GM21390 (cell line): ENCODE measurements around the gene TCEAL9.
"Not testable (repeated sequence)": the region's sequence is repeated elsewhere in the genome, so short reads cannot be mapped to it uniquely, and the experiment has no call there.

Source experiments
- ATAC-seq: cut with Tn5 transposase; IDR thresholded peaks from one replicate; pipeline ENCODE4 v1.9.1; 2021; ENCODE audit not compliant: unreplicated experiment

TCEAL9 gene

GRCh38 chrX:103372886-103373285 lies 16.6 kb downstream of the TCEAL9 start:
- no peak for ATAC-seq

DNA sequence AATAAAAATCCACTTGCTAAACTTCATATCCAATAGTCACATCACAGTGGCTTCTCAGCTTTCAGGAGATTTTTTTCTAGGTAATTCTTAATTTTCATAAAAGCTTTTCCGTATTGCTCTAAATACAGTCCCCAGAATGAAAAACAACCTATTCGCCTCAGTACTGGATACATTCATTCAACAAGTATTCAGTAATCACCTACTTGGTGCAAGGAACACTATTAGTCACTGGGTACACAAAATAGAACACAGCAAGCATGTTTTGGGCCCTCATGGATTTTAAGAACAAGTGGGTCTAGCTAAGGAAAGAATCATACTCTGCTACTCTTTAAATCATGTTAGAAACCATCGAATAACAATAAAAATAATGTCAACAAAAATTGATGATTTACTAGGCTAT lies 17.3 kb downstream of the TCEAL9 start:
- no peak for ATAC-seq

GRCh38 chrX:103376118-103376978 lies 20.0 kb downstream of the TCEAL9 start, which contains the start of gene BEX3:
Gene BEX3 (plus strand): TSS chrX:103376538. CDS start chrX:103377522, 984 bp downstream.
- ATAC-seq = no peak

DNA sequence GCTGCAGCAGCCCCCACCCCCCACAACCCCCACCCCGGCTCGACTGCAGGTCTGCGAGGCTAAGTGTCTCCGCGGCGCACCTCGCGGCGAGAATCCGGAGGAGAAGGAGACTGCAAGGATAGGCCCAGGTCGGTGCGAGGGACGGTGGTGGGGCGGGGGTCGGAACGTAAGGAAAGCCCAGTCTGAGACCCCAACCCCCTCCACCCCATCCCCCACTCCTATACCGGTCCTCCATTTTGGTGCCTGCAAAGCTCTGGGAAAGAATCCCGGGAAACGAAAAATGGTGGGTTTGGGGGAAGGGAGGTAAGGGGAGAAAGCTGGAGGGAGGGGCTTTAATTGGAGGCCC lies 20.6 kb downstream of the TCEAL9 start:
- ATAC-seq = no peak

- ATAC-seq = no peak
These were observed 22.7 kb downstream of the TCEAL9 start for GRCh38 chrX:103378990-103379389.

- no peak for ATAC-seq
These were observed 26.6 kb downstream of the TCEAL9 start for GRCh38 chrX:103382877-103383276.

DNA sequence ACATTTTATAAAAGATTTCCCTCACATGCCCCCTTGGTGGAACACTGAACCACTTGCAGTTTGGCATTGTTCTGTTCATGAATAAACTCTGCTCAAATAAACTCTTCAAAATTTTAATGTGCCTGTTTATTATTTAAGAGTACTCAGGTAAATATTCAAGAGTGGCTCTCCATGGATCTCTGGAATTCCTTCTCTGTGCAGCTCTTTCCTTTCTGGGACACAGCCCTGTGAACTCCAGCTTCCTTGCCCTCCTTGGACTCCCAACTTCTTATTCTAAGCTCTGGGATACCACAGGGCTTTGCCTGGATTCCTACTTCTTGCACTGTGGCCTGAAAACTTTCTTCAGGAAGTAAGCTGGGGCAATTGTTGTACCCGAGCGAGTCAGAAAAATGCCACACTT lies 28.4 kb downstream of the TCEAL9 start:
- ATAC-seq = no peak

- not testable (repeated sequence) for ATAC-seq
These were observed 29.1 kb downstream of the TCEAL9 start for GRCh38 chrX:103385283-103385830.

DNA sequence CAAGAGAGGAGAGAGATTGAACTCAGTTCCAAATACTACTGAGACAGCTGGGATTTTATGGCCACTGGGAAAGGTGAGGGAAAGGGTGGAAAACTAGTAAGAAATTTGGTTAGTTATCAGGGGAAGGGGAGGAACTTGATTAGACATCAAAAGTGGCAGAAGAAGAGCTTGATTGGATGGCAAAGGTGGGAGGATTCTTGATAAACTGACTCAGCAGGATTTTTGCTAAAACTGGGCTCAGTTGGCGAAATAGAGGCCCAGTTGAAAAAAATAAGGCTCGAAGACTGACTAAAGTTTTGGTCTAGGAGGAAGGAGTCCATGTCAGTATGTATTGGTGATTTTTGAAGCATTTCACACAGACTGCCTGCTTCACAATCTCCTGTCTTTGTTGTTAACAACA lies 30.0 kb downstream of the TCEAL9 start:
- ATAC-seq = no peak

DNA sequence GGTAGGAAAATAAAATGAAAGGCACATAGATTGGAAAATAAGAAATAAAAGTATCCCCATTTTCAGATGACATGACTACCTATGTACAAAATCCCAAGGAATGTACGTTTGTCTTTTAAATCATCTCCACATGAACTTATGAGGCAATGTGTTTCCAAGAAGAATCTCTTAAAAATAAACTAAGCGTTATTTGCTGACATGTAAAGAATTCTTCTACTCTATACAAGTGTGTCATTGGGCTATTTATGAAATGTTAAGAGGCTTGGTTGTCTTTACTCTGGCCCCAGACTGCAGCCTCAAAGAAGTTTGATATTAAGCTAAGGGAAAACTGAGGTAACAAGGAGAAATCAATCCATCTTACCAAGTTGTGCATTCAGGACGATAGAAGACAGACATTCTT lies 37.2 kb downstream of the TCEAL9 start:
- no peak for ATAC-seq

DNA sequence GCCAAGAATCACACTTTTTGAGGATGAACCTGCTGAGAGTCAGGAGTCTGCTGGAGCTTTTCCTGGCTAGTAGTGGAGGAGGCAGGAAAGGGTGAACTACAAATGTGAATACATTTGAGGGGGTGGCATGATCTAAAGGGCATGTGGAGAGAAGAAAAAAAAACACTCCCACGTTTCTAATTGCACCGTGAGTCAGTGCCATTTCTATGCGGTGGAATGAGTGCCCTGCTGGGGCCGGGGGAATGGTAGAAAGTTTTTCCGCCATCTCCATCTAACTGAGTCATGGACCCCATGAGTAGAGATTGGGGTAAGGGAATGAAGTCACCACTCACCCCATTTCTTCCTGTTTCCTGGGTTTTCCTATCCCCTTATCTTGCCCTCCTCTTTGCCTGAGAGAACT lies 39.9 kb downstream of the TCEAL9 start:
- ATAC-seq = no peak

DNA sequence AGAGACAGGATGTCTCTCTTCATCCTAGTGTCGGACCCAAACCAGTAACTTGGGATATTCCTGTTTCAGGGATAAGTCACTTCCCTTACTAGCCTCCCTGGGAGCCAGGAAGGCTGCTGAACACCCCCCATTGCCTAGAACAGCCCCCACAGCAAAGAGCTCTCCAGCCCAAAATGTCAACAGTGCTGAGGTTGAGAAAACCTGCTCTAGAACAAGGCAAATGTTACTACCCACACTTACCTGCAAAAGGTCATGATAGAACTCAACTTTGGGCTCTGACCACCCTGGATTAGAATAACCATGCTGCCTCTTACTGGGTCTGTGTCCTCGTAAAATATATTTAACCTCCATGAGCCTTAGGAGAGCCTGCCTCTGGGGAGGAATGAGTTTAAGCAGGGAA lies 40.4 kb downstream of the TCEAL9 start:
- ATAC-seq = no peak

DNA sequence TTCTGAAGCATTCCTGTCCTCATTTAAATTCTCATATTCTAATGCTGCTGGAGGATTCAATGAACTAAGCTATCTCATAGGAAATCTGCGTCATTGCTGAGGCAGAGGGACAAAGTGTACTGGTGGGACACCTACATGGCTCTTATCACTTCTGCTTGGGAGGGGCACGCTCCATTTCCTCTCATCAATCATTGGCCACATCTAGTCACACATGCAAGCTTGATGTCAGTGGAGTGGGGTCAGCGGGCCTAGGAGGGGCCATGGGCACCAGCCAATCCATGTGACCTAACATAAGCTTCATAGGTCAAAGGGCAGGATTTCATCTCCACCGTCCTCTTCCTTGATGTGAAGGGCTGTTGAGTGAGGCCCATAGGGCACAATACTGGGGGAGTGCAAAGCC lies 41.4 kb downstream of the TCEAL9 start:
- ATAC-seq = no peak

GRCh38 chrX:103398421-103398864 lies 42.1 kb downstream of the TCEAL9 start:
- no peak for ATAC-seq

- ATAC-seq = no peak
These were observed 43.4 kb downstream of the TCEAL9 start for GRCh38 chrX:103399744-103400143.

GRCh38 chrX:103400931-103401330 lies 44.6 kb downstream of the TCEAL9 start:
- ATAC-seq = no peak

- ATAC-seq = peak; percentile 98
These were observed 48.1 kb downstream of the TCEAL9 start for GRCh38 chrX:103404231-103405008.

GRCh38 chrX:103405009-103405333 lies 48.7 kb downstream of the TCEAL9 start:
- no peak for ATAC-seq

DNA sequence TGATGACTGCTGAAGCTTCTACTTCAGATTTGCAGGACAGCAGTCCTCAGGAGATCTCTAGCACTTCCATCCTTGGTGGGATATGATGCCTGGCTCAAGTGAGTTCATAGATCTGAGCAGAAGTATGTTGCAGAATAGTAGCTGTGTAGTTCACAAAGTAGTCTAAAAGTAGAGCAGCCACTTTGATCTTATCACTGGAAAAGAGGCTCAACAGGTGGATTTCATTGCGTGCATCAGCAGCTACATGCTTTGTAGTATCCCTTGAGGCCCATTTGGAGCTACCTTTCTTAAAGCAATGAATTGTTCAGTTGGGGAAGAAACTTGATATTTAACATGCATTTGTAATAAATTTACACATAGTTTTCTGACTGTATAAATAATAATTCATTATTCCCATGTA lies 50.0 kb downstream of the TCEAL9 start:
- ATAC-seq = no peak

DNA sequence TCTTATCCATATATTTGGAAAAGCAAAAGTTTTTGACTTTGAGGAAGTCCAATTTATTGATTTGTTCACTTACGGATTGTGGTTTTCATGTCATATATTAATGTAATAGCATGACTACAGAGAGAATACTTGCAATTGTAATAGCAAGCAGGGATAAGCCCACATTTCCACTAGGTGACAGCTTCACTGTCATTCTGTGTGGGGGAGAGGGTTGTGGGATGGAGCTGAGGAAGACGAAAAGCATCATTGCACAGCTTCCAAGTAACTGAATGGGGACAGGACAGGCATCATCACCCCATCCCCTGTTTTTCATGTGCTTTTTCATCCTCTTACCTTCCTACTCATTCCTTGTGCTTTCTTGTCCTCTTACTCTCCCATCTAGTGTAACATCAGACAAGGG lies 51.5 kb downstream of the TCEAL9 start:
- ATAC-seq = no peak
